NCI-H510A treated with DMSO at 0.1 percent for 48 hours (cell line): ENCODE results near the gene GNG8.

ENCODE experiments used
- DNase-seq: peaks from one replicate; lab custom pipeline; 2025; lab: John Stamatoyannopoulos, UW

GNG8 gene

GRCh38 chr19:46602392-46603194 is 33.4 kb downstream of the GNG8 start:
- no peak for DNase-seq

DNA sequence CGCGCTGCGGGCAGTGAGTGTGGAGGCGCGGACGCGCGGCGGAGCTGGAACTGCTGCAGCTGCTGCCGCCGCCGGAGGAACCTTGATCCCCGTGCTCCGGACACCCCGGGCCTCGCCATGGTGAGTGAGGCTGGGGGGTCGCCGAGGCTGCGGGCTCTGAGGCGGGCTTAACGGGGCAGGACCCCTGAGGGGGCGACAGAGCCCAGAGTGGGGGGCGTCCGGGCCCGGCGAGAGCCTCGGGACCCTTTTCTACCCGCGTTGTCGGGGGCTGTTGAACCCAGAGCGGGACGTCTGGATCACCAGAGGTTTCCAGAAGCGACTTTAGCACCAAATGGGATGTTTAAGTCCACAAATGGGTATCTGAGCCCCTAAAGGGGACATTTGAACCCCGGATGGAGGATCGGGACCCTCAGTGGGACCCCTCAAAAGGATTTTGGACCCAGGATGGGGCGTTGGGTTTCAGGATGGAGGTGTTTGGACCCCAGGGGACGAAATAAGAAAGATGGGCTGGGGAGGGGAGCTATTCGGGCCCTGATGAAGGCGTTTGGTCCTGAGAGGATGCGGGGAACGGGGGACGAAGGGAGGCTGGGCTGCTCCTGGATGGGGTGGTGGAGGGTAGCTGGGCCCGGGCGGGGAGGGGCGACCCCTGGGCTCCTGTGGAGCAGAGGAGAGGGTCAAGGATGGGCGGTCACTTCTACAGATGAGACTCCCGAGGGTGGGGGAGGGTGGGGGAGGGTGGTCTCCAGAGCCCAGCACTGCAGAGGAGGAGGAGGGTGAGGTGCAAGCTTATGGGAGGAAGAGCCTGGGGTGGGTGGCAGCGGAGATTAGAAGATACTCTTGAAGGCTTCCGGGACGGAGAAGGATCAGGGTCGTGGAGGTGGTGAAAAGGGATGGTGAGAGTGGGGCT is 34.4 kb downstream of the GNG8 start, which contains the start of gene CALM3:
TSS of gene CALM3 (plus strand) at position 13 of the 907 bp plus-strand sequence. CDS start at position 118, 105 bp downstream.
- peak; percentile 29 for DNase-seq

DNA sequence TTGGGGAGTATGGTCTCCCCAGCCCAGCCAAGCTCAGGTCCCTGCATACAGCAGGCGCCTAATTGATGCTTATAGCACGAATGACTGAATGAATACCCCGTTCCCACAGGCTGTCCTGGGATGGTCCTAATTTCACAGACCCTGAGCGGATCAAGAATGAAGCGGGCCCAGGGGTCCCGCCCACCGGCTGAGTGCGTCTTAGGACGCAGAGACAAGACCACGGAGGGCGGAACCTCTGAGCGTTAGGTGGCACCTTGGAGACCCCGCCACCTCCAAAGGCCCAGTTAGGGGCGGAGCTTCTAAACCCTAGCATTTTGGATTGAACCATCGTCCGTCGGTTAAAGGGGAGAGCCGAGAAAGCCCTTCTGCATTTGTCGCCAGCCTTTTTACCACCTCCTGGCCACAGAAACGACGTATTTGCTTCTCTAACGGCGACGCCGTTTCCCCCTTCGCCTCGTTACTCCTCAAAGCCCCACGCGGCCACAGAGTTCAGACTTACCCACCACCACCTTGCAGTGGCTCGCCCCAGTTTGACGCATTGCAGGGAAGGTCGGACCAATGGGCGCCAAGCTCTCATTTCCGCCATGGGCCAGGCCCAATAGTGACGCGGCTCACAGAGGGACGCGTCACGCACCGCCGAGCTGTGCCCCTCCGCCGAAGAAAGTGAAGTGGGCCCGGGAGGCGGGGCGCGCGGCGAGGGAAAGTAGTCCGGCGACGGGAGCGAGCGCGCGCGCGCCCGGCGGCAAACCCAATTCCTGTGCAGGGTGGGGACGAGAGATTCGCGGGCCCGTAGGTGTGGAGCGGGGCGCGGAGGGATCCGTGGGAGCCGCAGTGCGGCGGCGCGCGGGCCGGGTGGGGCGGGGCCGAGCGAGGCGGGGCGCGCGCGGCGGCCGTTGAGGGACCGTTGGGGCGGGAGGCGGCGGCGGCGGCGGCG is 35.4 kb downstream of the GNG8 start:
- DNase-seq, result peak; percentile 92

GRCh38 chr19:46599716-46600373 is 36.2 kb downstream of the GNG8 start:
- DNase-seq, result no peak

DNA sequence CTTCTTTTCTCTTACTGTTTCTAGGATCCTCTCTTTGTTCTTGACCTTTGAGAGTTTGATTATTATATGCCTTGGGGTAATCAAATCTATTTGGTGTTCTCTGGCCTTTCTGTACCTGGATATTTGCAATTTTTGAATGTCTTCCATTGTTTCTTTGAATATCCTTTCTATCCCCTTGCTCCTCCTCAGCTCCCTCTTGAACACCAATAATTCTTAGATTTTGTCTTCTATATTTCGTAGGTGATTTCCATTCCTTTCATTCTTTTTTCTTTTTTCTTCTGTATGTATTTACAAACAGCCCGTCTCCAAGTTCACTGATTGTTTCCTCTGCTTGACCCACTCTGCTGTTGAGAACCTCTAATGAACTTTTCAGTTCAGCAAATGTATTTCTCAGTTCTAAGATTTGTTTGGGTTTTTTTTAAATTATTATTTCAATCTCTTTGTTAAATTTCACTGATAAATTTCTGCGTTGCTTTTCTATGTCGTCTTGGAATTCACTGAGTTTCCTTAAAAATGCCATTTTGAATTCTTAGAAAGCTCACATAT is 37.6 kb downstream of the GNG8 start:
- DNase-seq, result no peak

GRCh38 chr19:46596008-46596407 is 40.0 kb downstream of the GNG8 start:
- no peak for DNase-seq

DNA sequence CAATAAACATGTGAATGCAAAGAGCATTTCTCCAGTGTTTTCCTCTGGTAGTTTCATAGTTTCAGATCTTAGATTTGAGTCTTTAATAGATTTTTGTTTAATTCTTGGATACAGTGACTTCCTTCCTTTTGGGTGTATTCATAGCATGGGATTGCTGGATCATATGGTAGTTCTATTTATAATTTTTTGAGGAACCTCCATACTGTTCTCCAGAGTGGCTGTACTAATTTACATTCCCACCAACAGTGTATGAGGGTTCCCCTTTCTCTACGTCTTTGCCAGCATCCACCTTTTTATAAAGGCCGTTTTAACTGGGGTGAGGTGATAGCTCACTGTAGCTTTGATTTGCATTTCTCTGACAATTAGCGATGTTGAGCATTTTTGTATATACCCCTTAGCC is 44.1 kb downstream of the GNG8 start:
- DNase-seq, result no peak

GRCh38 chr19:46591254-46591653 is 44.7 kb downstream of the GNG8 start:
- no peak for DNase-seq

- no peak for DNase-seq
Measured at GRCh38 chr19:46587861-46588260, 48.1 kb downstream of the GNG8 start.

DNA sequence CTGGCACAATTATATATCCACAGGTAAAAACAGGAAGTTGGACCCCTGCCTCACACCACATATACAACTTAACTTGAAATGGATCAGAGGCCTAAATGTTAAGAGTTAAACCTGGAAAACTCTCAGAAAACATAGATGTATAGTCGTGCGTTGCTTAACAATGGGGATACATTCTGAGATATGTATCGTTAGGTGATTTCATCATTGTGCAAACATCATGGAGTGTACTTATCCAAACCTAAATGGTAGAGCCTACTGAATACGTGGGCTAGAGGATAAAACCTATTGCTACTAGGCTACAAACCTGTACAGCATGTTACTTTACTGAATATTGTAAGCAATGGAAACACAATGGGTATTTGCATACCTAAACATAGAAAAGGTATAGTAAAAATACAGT is 49.7 kb downstream of the GNG8 start:
- DNase-seq, result peak; percentile 20

DNA sequence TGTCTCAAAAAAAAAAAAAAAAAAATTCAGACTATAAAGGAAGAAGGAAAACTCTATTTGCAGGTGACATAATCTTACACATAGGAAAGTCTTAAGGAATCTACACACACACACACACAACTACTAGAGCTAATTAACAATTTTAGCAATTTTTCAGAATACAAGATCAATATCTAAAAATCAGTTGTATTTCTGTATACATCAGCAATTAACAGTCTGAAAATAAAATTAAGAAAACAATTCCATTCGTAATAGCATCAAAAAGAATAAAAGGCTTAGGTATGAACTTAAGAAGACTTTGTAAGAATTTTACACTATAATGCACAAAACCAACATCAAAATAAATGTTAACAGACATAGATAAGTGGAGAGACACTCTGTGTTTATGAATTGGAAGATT is 50.5 kb downstream of the GNG8 start:
- no peak for DNase-seq
